ENCODE data around the gene BRSK2.
A peak's percentile ranks its signal among the peaks of the same experiment; 100 is the strongest.

The BRSK2 gene

GRCh38 chr11:1484695-1485503 is 95.2 kb downstream of the BRSK2 start (continued):
- TF ChIP-seq PRDM4 (tag by site-specific recombination; IDR thresholded peaks at IDR 0.05), result 0 out of 2 replicates have a peak, but pooled peaks have one; percentile 21
- TF ChIP-seq ZIC2 (tag by site-specific recombination; IDR thresholded peaks at IDR 0.05), result peak; percentile 45

- Histone ChIP-seq H3K9me3 (ENCODE audit: control insufficient read depth, insufficient read depth, low read depth, low read length) (no peaks in the 10 kb centered on the region), H3K4me1 (ENCODE audit: control insufficient read depth, insufficient read depth, low read length) (no peaks in the 10 kb centered on the region; the same call in 1 of the 2 replicates), H3K27ac (ENCODE audit: extremely low read depth, low read depth, low read length) (no peak overlapping the region), H3K4me3 (ENCODE audit: low read depth, low read length) (no peak overlapping the region), H3K36me3 (ENCODE audit: control insufficient read depth in 2 of 2, insufficient read depth in 1 of 2, low read length in 2 of 2) (no peaks in the 10 kb centered on the region)
- ChIA-PET CTCF (no interaction called here), POLR2A (no interaction called here)
- TF ChIP-seq ZFHX2 (tag by site-specific recombination; conservative IDR thresholded peaks at IDR 0.05) (peak; percentile 97), EGR2 (tag by site-specific recombination; IDR thresholded peaks at IDR 0.05; ENCODE audit: low read depth) (peak; percentile 97), ZNF488 (tag by site-specific recombination; IDR thresholded peaks at IDR 0.05) (no peak)
Measured at GRCh38 chr11:1485504-1485885, 95.8 kb downstream of the BRSK2 start.

GRCh38 chr11:1486054-1486825 is 96.5 kb downstream of the BRSK2 start, which contains the start of gene MOB2:
Gene MOB2, minus strand, starts transcription at chr11:1486779. Its CDS starts 223 bp downstream, at chr11:1486556.
- Histone ChIP-seq H3K27ac (ENCODE audit: extremely low read depth, low read depth, low read length) (no peak within 1 kb of the TSS), H3K4me3 (ENCODE audit: low read depth, low read length) (no peak within 1 kb of the TSS), H3K9me3 (ENCODE audit: control insufficient read depth, insufficient read depth, low read depth, low read length) (no peaks in the 10 kb centered on the region), H3K36me3 (ENCODE audit: control insufficient read depth in 2 of 2, insufficient read depth in 1 of 2, low read length in 2 of 2) (no peaks in the 10 kb centered on the region), H3K4me1 (ENCODE audit: control insufficient read depth, insufficient read depth, low read length) (no peaks in the 10 kb centered on the region; the same call in 1 of the 2 replicates)
- POLR2A ChIA-PET, result no interaction called here
- TF ChIP-seq SCRT1 (tag by site-specific recombination; IDR thresholded peaks at IDR 0.05; ENCODE audit: borderline replicate concordance), result no peak
- TF ChIP-seq KLF7 (tag by site-specific recombination; IDR thresholded peaks at IDR 0.05; ENCODE audit: borderline replicate concordance), result no peak
- TF ChIP-seq ZNF148 (tag by site-specific recombination; IDR thresholded peaks at IDR 0.05; ENCODE audit: borderline replicate concordance), result no peak
- TF ChIP-seq ZNF670 (tag by site-specific recombination; IDR thresholded peaks at IDR 0.05; ENCODE audit: low read depth), result no peak
- no peak for TF ChIP-seq YY1 (tag by site-specific recombination; IDR thresholded peaks at IDR 0.05)
- TF ChIP-seq ZNF146 (tag by site-specific recombination; IDR thresholded peaks at IDR 0.05), result no peak
- TF ChIP-seq ZBTB20 (tag by site-specific recombination; IDR thresholded peaks at IDR 0.05), result no peak
- no peak for TF ChIP-seq KLF16 (tag by site-specific recombination; IDR thresholded peaks at IDR 0.05)
- CTCF ChIA-PET, result no interaction called here

Measured in HEK293 (cell line).